Spleen (tissue), 7 donors: ENCODE measurements around the gene TSFM.

Experiments
- CTCF ChIP-seq, 11 experiments: fragments of 200-600 bp in 7 of 11; fragments of 450-650 bp in 4 of 11; sonication (generic) in 4 of 11; IDR thresholded peaks in 8 of 11; conservative IDR thresholded peaks in 3 of 11; 1 replicate in 7 of 11; 2 replicates in 4 of 11; pipeline versions ENCODE4 v1.4.0 to v1.8.0; 2016 to 2021; ENCODE audit warnings: antibody characterized with exemption in 11 of 11, inconsistent platforms in 4 of 11, mild to moderate bottlenecking in 1 of 11
- POLR2A ChIP-seq, 3 donors: fragments of 450-650 bp; IDR thresholded peaks; one replicate each; pipeline ENCODE4 v1.5.1; 2017; ENCODE audit warnings: antibody characterized with exemption in 3 of 3, mild to moderate bottlenecking in 1 of 3
- POLR2AphosphoS5 ChIP-seq, 3 donors: sonication (generic); formaldehyde crosslinking; IDR thresholded peaks; one replicate each; pipeline ENCODE4 v1.5.1; 2017; ENCODE audit warnings: antibody characterized with exemption in 3 of 3
- donor health status: DM: no; HTN: no; CAD: no; lungs with moderate emphysema.
- donor health status: DM: no; HTN: no; CAD: no.
- donor health status: DM: no; HTN: no; CAD: no.

- peak in 1 of 11 experiments; percentile 28 for TF ChIP-seq CTCF (IDR thresholded peaks at IDR 0.05 in 8 of 11, conservative IDR thresholded peaks at IDR 0.05 in 3 of 11)
- peak; percentile 90 to 95 (median 95) for TF ChIP-seq POLR2AphosphoS5 (IDR thresholded peaks at IDR 0.05)
- peak in 1 of 3 donors; percentile 60 for TF ChIP-seq POLR2A (IDR thresholded peaks at IDR 0.05)
These were observed 30.6 kb upstream of the TSFM start, which contains the start of gene CDK4 for GRCh38 chr12:57751788-57752667.
